Cardiac fibroblast (primary cell): ENCODE results near the gene ANO8.

Source experiments
- DNase-seq, 2 donors: peaks; one replicate each; pipeline versions ENCODE4 v3.0.0 to v3.0.0-alpha.2; 2010; ENCODE audit warnings: low read depth in 2 of 2
- H3K4me3 ChIP-seq, 2 donors: replicated peaks in 1 of 2; 1 replicate in 1 of 2; 2 replicates in 1 of 2; pipeline ENCODE4 v1.5.1; 2011; ENCODE audit warnings: low read depth in 2 of 2, low read length in 2 of 2, mild to moderate bottlenecking in 2 of 2, moderate library complexity in 1 of 2
- CTCF ChIP-seq: IDR thresholded peaks from one replicate; pipeline ENCODE4 v1.5.1; 2011; ENCODE audit warnings: low read depth, mild to moderate bottlenecking, low read length, inconsistent platforms

The ANO8 gene

GRCh38 chr19:17329366-17330261 lies 5.0 kb downstream of the ANO8 start:
- DNase-seq = no peak
- TF ChIP-seq CTCF = no peak
- H3K4me3 ChIP-seq = no peak overlapping the region

- DNase-seq = no peak
- no peak for TF ChIP-seq CTCF
- H3K4me3 ChIP-seq = no peak overlapping the region
Measured at GRCh38 chr19:17328517-17329365, 5.9 kb downstream of the ANO8 start.

GRCh38 chr19:17327654-17328516 lies 6.8 kb downstream of the ANO8 start:
- TF ChIP-seq CTCF = no peak
- no peak overlapping the region for H3K4me3 ChIP-seq
- peak in 1 of 2 donors; percentile 68 for DNase-seq

- TF ChIP-seq CTCF = no peak
- no peak overlapping the region for H3K4me3 ChIP-seq
- DNase-seq = no peak
Measured at GRCh38 chr19:17327068-17327653, 7.5 kb downstream of the ANO8 start.

GRCh38 chr19:17326595-17326966 lies 8.1 kb downstream of the ANO8 start:
- no peak for TF ChIP-seq CTCF
- DNase-seq = no peak
- H3K4me3 ChIP-seq = no peak overlapping the region
